Measurements from ENCODE around the gene DEPDC5. TPM values are rescaled to one million over a fixed set of nuclear protein-coding genes. Genes with fewer than 3 reads are reported as not detected.

DEPDC5 gene
- total RNA-seq, 4 donors from 2014 or later: 17.5 to 30.4 (median 22.8) TPM

DNA sequence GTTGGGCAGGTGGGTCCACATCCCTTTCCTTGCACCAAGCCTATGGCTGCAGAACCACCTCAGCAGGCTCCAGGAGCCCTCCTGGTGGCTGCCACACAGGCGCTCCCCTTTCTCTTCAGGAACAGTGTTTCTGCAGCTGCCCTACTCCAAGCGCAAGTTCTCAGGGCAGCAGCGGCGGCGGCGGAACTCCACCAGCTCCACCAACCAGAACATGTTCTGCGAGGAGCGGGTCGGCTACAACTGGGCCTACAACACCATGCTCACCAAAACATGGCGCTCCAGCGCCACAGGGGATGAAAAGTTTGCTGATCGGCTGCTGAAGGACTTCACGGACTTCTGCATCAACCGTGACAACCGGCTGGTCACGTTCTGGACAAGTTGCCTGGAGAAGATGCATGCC lies 152.3 kb downstream of the DEPDC5 start:
- peaks cover 0 to 6% of the 10 kb centered on the region in 2 donors for H3K36me3 ChIP-seq
- no peak for TF ChIP-seq POLR2A (IDR thresholded peaks at IDR 0.05)
- TF ChIP-seq, protein P1, sequence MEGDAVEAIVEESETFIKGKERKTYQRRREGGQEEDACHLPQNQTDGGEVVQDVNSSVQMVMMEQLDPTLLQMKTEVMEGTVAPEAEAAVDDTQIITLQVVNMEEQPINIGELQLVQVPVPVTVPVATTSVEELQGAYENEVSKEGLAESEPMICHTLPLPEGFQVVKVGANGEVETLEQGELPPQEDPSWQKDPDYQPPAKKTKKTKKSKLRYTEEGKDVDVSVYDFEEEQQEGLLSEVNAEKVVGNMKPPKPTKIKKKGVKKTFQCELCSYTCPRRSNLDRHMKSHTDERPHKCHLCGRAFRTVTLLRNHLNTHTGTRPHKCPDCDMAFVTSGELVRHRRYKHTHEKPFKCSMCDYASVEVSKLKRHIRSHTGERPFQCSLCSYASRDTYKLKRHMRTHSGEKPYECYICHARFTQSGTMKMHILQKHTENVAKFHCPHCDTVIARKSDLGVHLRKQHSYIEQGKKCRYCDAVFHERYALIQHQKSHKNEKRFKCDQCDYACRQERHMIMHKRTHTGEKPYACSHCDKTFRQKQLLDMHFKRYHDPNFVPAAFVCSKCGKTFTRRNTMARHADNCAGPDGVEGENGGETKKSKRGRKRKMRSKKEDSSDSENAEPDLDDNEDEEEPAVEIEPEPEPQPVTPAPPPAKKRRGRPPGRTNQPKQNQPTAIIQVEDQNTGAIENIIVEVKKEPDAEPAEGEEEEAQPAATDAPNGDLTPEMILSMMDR (IDR thresholded peaks at IDR 0.05): no peak
- 96 to 100% methylated on average over 12 to 15 of the region's 16 CpGs for WGBS, 2 donors
- H3K27me3 ChIP-seq: no peaks in the 10 kb centered on the region
- no peak overlapping the region for H3K27ac ChIP-seq
- H3K4me3 ChIP-seq (replicated peaks in 1 of 3): no peak overlapping the region
- DNase-seq: no peak
- no peaks in the 10 kb centered on the region for H3K9me3 ChIP-seq
- intact Hi-C loops (cut with DNase I): no loop called here
- no peaks in the 10 kb centered on the region for H3K4me1 ChIP-seq

DNA sequence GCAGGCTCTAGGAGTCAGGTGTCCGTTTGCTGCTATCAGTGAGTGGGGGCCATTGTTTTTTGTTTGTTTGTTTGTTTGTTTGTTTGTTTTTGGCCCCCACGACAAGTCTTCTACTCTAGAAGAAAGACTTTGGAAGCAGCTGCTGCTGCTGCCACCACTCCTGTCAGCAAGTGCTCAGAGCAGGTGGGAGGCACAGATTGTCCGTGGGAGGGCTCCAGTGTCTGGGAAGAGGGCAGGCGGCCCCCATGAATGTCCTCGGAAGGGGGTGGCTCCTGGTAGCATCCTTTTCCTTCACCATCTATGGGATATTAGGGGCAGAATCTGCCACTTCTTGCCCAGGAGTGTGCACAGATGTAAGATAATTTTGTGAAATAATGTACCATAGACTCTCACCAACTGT lies 152.8 kb downstream of the DEPDC5 start:
- peaks cover 0 to 6% of the 10 kb centered on the region in 2 donors for H3K36me3 ChIP-seq
- TF ChIP-seq, protein P1 (IDR thresholded peaks at IDR 0.05): no peak
- no peak for TF ChIP-seq POLR2A (IDR thresholded peaks at IDR 0.05)
- H3K27ac ChIP-seq: no peak overlapping the region
- H3K9me3 ChIP-seq: no peaks in the 10 kb centered on the region
- no peaks in the 10 kb centered on the region for H3K4me1 ChIP-seq
- no peak for DNase-seq
- intact Hi-C loops (cut with DNase I): no loop called here
- 87 to 100% methylated on average over 5 of the region's 5 CpGs for WGBS, 2 donors
- no peak overlapping the region for H3K4me3 ChIP-seq (replicated peaks in 1 of 3)
- no peaks in the 10 kb centered on the region for H3K27me3 ChIP-seq

DNA sequence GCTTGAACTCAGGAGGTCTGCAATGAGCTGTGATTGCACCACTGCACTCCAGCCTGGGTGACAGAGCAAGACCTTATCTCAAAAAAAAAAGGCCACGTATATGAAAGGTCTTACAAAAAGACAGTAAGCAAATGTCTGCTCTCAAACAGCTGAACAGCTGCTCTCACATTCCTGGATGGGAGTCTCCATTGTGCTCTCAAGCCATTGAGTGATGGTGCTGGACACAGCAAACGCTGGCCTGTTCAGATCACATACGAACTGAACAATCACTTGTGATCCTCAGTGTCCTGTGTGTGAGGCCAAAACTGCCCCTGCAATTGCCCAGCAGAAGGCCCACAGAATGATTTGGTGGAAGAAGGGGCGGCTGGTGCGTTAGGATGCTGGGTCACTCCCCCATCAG lies 156.2 kb downstream of the DEPDC5 start:
- intact Hi-C loops (cut with DNase I): no loop called here
- Histone ChIP-seq H3K27me3 (no peaks in the 10 kb centered on the region), H3K9me3 (no peaks in the 10 kb centered on the region), H3K4me1 (no peaks in the 10 kb centered on the region), H3K4me3 (replicated peaks in 1 of 3) (no peak overlapping the region), H3K36me3 (peaks cover 0 to 6% of the 10 kb centered on the region in 2 donors), H3K27ac (no peak overlapping the region)
- DNase-seq: no peak
- WGBS, 2 donors: 86 to 89% methylated on average over 5 of the region's 5 CpGs
- TF ChIP-seq, protein P1 (IDR thresholded peaks at IDR 0.05): no peak
- no peak for TF ChIP-seq POLR2A (IDR thresholded peaks at IDR 0.05)

DNA sequence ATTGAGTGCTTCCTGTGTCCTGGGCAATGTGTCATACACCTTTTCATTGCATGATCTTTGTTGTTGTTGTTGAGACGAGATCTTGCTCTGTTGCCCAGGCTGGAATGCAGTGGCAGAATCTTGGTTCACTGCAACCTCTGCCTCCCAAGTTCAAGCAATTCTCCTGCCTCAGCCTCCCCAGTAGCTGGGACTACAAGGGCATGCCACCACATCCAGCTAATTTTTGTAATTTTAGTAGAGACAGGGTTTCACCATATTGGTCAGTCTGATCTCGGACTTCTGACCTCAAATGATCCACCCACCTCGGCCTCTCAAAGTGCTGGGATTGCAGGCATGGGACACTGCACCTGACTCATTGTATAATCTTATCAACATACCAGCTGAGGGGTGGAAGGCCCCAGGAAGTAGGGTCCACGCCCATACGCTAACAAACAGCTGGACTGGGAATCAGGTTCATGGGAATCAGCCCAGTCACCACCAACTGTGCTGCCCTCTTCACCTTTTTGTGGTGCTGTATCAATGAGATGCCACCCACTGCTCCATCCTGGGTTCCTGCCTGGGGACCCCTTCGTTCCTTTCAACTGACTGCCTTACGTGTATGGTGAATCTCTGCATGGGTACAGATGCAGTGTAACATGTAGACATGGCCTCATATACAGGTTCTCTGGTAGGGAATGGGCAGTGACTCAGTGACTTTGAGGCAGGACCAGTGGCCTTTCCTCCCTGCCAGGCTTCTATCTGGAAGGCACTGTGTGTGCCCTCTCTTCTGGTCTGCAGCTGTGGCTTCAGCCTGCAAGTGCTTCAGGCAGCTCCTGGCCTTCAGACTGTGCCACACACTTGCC lies 158.0 kb downstream of the DEPDC5 start:
- intact Hi-C loops (cut with DNase I): no loop called here
- H3K4me1 ChIP-seq: no peaks in the 10 kb centered on the region
- no peak for DNase-seq
- H3K4me3 ChIP-seq (replicated peaks in 1 of 3): no peak overlapping the region
- H3K27ac ChIP-seq: no peak overlapping the region
- no peaks in the 10 kb centered on the region for H3K36me3 ChIP-seq
- WGBS, 2 donors: 95 to 96% methylated on average over 7 of the region's 7 CpGs
- no peaks in the 10 kb centered on the region for H3K27me3 ChIP-seq
- H3K9me3 ChIP-seq: no peaks in the 10 kb centered on the region
- TF ChIP-seq POLR2A (IDR thresholded peaks at IDR 0.05): no peak
- TF ChIP-seq, protein P1 (IDR thresholded peaks at IDR 0.05): no peak

DNA sequence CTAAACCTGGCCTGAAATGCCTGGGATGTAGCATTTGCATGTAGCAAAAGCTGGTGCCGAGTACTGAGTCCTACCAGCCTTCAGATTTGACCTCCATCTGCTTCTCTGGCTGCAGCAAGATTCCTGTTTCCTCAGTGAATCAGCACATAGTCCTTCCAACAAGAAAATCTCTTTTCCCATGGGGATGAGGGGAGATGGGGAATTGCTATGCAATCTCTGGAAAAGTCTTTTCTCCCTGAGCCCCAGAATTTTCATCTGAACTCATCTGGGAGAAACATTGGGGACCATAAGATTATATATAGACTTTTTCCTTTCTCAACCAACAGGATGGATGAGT lies 158.6 kb downstream of the DEPDC5 start:
- no peak for DNase-seq
- TF ChIP-seq POLR2A (IDR thresholded peaks at IDR 0.05): no peak
- TF ChIP-seq, protein P1 (IDR thresholded peaks at IDR 0.05): no peak
- 89 to 100% methylated on average over 1 of the region's 1 CpG for WGBS, 2 donors
- H3K9me3 ChIP-seq: no peaks in the 10 kb centered on the region
- no peaks in the 10 kb centered on the region for H3K36me3 ChIP-seq
- H3K4me1 ChIP-seq: no peaks in the 10 kb centered on the region
- H3K27me3 ChIP-seq: no peaks in the 10 kb centered on the region
- no peak overlapping the region for H3K4me3 ChIP-seq (replicated peaks in 1 of 3)
- intact Hi-C loops (cut with DNase I): no loop called here
- H3K27ac ChIP-seq: no peak overlapping the region
